ENCODE data around the gene ZBTB44.
"Not testable (repeated sequence)": the region's sequence is repeated elsewhere in the genome, so short reads cannot be mapped to it uniquely, and the experiment has no call there.

Gene ZBTB44

DNA sequence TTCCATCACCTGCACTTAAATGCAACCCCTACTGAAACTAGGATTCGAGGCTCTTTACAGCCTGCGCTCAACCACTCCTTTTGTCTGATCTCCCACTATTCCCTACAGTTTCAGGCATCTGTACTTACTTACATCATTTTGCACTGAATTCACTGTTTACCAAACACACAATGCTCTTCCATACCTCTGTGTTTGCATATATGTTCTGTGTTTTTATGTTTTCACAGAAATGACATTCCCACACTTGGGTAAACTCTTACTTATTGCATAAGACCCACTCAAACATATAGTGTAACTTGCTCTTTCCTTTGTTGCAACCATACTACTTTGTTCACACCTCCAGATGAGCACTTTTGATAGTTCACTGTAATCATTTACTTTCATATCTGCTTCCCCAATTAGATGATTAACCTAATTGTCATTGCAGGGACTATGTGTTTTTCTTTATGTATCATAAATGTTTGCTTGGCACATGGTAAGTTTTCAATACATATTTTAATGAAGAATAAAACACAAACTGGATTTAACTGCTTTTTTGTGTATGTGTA, 54.6 kb downstream of the ZBTB44 start:
- TF ChIP-seq, protein P1, sequence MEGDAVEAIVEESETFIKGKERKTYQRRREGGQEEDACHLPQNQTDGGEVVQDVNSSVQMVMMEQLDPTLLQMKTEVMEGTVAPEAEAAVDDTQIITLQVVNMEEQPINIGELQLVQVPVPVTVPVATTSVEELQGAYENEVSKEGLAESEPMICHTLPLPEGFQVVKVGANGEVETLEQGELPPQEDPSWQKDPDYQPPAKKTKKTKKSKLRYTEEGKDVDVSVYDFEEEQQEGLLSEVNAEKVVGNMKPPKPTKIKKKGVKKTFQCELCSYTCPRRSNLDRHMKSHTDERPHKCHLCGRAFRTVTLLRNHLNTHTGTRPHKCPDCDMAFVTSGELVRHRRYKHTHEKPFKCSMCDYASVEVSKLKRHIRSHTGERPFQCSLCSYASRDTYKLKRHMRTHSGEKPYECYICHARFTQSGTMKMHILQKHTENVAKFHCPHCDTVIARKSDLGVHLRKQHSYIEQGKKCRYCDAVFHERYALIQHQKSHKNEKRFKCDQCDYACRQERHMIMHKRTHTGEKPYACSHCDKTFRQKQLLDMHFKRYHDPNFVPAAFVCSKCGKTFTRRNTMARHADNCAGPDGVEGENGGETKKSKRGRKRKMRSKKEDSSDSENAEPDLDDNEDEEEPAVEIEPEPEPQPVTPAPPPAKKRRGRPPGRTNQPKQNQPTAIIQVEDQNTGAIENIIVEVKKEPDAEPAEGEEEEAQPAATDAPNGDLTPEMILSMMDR (IDR thresholded peaks at IDR 0.05; ENCODE audit: low read depth, low read length): no peak
- Histone ChIP-seq H3K27ac (no peak overlapping the region), H3K4me3 (ENCODE audit: low read depth, low read length) (no peak overlapping the region), H3K27me3 (ENCODE audit: insufficient read depth, low read depth, severe bottlenecking) (no peaks in the 10 kb centered on the region), H3K36me3 (peaks cover 27% of the 10 kb centered on the region), H3K9me3 (ENCODE audit: severe bottlenecking) (no peaks in the 10 kb centered on the region)
- no peak for DNase-seq

GRCh38 chr11:130251763-130252162, 63.0 kb downstream of the ZBTB44 start:
- H3K27ac ChIP-seq; H3K4me3 ChIP-seq (ENCODE audit: low read depth, low read length); H3K9me3 ChIP-seq (ENCODE audit: severe bottlenecking); DNase-seq; H3K27me3 ChIP-seq (ENCODE audit: insufficient read depth, low read depth, severe bottlenecking): not testable (repeated sequence)
- peaks cover 13% of the 10 kb centered on the region; the same call in 1 of the 2 replicates for H3K36me3 ChIP-seq

GRCh38 chr11:130249929-130250328, 64.8 kb downstream of the ZBTB44 start:
- not testable (repeated sequence) for H3K4me3 ChIP-seq (ENCODE audit: low read depth, low read length); H3K27me3 ChIP-seq (ENCODE audit: insufficient read depth, low read depth, severe bottlenecking); H3K9me3 ChIP-seq (ENCODE audit: severe bottlenecking); H3K27ac ChIP-seq; DNase-seq
- peaks cover 13% of the 10 kb centered on the region for H3K36me3 ChIP-seq

GRCh38 chr11:130249371-130249770, 65.3 kb downstream of the ZBTB44 start:
- Histone ChIP-seq H3K27ac (no peak overlapping the region), H3K9me3 (ENCODE audit: severe bottlenecking) (peaks cover 2% of the 10 kb centered on the region), H3K27me3 (ENCODE audit: insufficient read depth, low read depth, severe bottlenecking) (no peaks in the 10 kb centered on the region), H3K36me3 (peaks cover 13% of the 10 kb centered on the region), H3K4me3 (ENCODE audit: low read depth, low read length) (no peak overlapping the region)
- DNase-seq: no peak
- TF ChIP-seq, protein P1 (IDR thresholded peaks at IDR 0.05; ENCODE audit: low read depth, low read length): no peak

DNA sequence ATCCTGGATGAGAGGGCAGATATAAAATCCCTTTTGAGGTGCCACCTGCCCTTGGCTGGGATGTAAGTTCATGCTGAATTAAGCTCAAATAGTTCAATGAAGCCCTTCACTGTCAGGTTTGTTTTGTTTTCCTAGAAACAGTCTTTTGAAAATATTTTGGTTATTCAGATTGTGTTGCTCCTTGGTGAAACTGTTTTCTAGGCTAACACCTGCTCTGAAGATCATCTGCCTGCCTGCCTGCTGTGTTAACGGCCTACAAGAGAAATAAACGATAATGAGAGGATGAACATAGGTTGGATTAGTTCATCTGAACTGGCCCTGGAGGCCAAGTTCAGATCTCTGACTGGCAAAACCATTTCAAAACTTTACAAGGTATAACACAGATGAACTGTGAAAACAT, 67.4 kb downstream of the ZBTB44 start:
- peaks cover 2% of the 10 kb centered on the region for H3K9me3 ChIP-seq (ENCODE audit: severe bottlenecking)
- H3K4me3 ChIP-seq (ENCODE audit: low read depth, low read length): no peak overlapping the region
- no peaks in the 10 kb centered on the region for H3K27me3 ChIP-seq (ENCODE audit: insufficient read depth, low read depth, severe bottlenecking)
- TF ChIP-seq, protein P1 (IDR thresholded peaks at IDR 0.05; ENCODE audit: low read depth, low read length): no peak
- peaks cover 13% of the 10 kb centered on the region for H3K36me3 ChIP-seq
- no peak overlapping the region for H3K27ac ChIP-seq
- DNase-seq: no peak

DNA sequence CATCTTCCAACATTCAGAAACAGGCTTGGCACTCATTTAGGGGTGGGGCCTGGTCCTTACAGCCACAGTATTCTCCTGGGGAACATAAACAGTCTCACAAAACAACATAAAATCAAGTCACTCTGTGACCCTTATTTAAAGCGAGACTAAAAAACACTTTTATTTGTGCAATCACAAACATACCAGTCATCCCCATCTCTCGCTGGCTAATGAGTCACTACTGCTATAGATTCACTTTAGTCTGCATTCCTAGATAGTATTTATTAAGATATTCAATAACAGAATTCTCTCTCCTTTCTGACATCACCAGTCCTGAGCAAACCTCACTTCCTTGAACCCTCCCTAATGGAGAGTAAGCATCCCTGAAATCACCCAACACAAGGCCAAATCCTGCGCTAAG, 68.0 kb downstream of the ZBTB44 start:
- Histone ChIP-seq H3K27me3 (ENCODE audit: insufficient read depth, low read depth, severe bottlenecking) (no peaks in the 10 kb centered on the region), H3K9me3 (ENCODE audit: severe bottlenecking) (no peaks in the 10 kb centered on the region), H3K36me3 (peaks cover 13% of the 10 kb centered on the region), H3K4me3 (ENCODE audit: low read depth, low read length) (no peak overlapping the region), H3K27ac (no peak overlapping the region)
- DNase-seq: no peak
- TF ChIP-seq, protein P1 (IDR thresholded peaks at IDR 0.05; ENCODE audit: low read depth, low read length): no peak

GRCh38 chr11:130246270-130246669, 68.4 kb downstream of the ZBTB44 start:
- H3K36me3 ChIP-seq: peaks cover 13% of the 10 kb centered on the region
- no peaks in the 10 kb centered on the region for H3K9me3 ChIP-seq (ENCODE audit: severe bottlenecking)
- H3K4me3 ChIP-seq (ENCODE audit: low read depth, low read length): no peak overlapping the region
- H3K27me3 ChIP-seq (ENCODE audit: insufficient read depth, low read depth, severe bottlenecking): no peaks in the 10 kb centered on the region
- no peak for DNase-seq
- no peak overlapping the region for H3K27ac ChIP-seq
- TF ChIP-seq, protein P1 (IDR thresholded peaks at IDR 0.05; ENCODE audit: low read depth, low read length): no peak

GRCh38 chr11:130245375-130245774, 69.3 kb downstream of the ZBTB44 start:
- H3K27me3 ChIP-seq (ENCODE audit: insufficient read depth, low read depth, severe bottlenecking); H3K4me3 ChIP-seq (ENCODE audit: low read depth, low read length); DNase-seq; H3K9me3 ChIP-seq (ENCODE audit: severe bottlenecking); H3K36me3 ChIP-seq; H3K27ac ChIP-seq: not testable (repeated sequence)
